Calu3 (cell line): Measurements from ENCODE around the gene SRSF4. TPM values are rescaled to one million over a fixed set of nuclear protein-coding genes. Genes with fewer than 3 reads are reported as not detected.

ENCODE experiments used
- BruUV-seq: library from RNA; stranded (reverse); fragments of 400-500 nt; replicated peaks from 2 replicates; lab custom pipeline; 2021; lab: Mats Ljungman, UMichigan
- CTCF ChIA-PET: fragments of 300-600 bp; sonication (Branson Sonifier 250); formaldehyde crosslinking; loops from one replicate; lab custom pipeline; 2022; ENCODE audit warnings: antibody characterized with exemption; lab: Charles Lee
- DNase-seq: peaks from one replicate; pipeline ENCODE4 v3.0.0; 2022
- H3K27ac Mint-ChIP-seq: one replicate; pipeline ENCODE4 v1.8.0; 2022; ENCODE audit warnings: mixed read lengths; ENCODE audit not compliant: unreplicated experiment
- H3K27me3 Mint-ChIP-seq: one replicate; pipeline ENCODE4 v1.8.0; 2022; ENCODE audit warnings: mixed read lengths; ENCODE audit not compliant: unreplicated experiment
- H3K36me3 Mint-ChIP-seq: one replicate; pipeline ENCODE4 v1.8.0; 2022; ENCODE audit warnings: mild to moderate bottlenecking, moderate library complexity, mixed read lengths; ENCODE audit not compliant: insufficient read depth, unreplicated experiment
- H3K4me1 Mint-ChIP-seq: one replicate; pipeline ENCODE4 v1.8.0; 2022; ENCODE audit warnings: mild to moderate bottlenecking, low read depth, mixed read lengths; ENCODE audit not compliant: unreplicated experiment
- H3K4me3 Mint-ChIP-seq: one replicate; pipeline ENCODE4 v1.8.0; 2022; ENCODE audit warnings: mild to moderate bottlenecking, low read depth, moderate library complexity, mixed read lengths; ENCODE audit not compliant: unreplicated experiment
- H3K9me3 Mint-ChIP-seq: one replicate; pipeline ENCODE4 v1.8.0; 2022; ENCODE audit warnings: low read depth, mixed read lengths; ENCODE audit not compliant: unreplicated experiment
- intact Hi-C: fragments of 100-400 bp; cut with micrococcal nuclease; formaldehyde crosslinking; loops from one replicate; pipeline ENCODE4 v1.10.0; 2022; ENCODE audit not compliant: unreplicated experiment
- total RNA-seq: library from RNA; stranded (reverse); gene quantifications from 2 replicates; pipeline ENCODE4 v1.2.3, GENCODE V29; 2022
- TF ChIP-seq, protein P1 (sequence below): fragments of 200-600 bp; IDR thresholded peaks from one replicate; pipeline ENCODE4 v1.8.0; 2022; ENCODE audit warnings: antibody characterized with exemption; ENCODE audit not compliant: unreplicated experiment

Gene SRSF4
- total RNA-seq, 1 experiment from 2014 or later: 65.4 TPM

DNA sequence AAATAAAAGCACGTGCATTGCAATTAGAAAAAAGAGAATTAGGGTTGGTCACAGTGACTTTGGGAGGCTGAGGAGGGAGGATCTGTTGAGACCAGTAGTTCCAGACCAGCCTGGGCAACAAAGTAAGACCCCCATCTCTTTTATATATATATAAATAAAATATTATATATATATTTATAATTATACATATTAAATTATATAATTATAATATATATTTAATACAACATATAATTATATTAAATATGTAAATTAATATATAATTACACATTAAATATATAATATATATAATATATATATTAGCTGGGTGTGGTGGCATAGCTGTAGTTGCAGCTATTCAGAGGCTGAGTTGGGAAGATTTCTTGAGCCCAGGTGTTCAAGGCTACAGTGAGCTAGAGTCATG lies 81.2 kb downstream of the SRSF4 start:
- intact Hi-C loops: no loop called here
- BruUV-seq: no TSS peak
- Mint-ChIP-seq H3K9me3 (no peaks in the 10 kb centered on the region), H3K27ac (no peak overlapping the region), H3K27me3 (no peaks in the 10 kb centered on the region), H3K4me3 (no peak overlapping the region), H3K36me3 (peaks cover 8% of the 10 kb centered on the region), H3K4me1 (peaks cover under 1% of the 10 kb centered on the region)
- DNase-seq: no peak
- TF ChIP-seq, protein P1, sequence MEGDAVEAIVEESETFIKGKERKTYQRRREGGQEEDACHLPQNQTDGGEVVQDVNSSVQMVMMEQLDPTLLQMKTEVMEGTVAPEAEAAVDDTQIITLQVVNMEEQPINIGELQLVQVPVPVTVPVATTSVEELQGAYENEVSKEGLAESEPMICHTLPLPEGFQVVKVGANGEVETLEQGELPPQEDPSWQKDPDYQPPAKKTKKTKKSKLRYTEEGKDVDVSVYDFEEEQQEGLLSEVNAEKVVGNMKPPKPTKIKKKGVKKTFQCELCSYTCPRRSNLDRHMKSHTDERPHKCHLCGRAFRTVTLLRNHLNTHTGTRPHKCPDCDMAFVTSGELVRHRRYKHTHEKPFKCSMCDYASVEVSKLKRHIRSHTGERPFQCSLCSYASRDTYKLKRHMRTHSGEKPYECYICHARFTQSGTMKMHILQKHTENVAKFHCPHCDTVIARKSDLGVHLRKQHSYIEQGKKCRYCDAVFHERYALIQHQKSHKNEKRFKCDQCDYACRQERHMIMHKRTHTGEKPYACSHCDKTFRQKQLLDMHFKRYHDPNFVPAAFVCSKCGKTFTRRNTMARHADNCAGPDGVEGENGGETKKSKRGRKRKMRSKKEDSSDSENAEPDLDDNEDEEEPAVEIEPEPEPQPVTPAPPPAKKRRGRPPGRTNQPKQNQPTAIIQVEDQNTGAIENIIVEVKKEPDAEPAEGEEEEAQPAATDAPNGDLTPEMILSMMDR: no peak
- CTCF ChIA-PET: no interaction called here

DNA sequence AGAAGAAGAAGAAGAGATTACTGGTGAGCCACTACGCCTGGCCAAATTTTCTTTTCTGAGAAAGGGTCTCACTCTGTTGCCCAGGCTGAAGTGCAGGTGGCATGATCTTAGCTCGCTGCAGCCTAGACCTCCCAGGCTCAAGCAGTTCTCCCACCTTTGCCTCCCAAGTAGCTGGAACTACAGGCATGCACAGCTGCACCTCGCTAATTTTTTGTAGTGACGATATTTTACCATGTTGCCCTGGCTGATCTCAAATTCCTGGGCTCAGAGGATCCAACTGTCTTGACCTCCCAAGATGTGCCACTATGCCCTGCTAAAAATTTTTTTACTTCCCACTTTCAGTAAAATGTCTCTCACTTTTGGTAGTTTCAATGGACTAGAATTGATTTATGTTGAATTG lies 82.4 kb downstream of the SRSF4 start:
- Mint-ChIP-seq H3K27ac (no peak overlapping the region), H3K27me3 (no peaks in the 10 kb centered on the region), H3K36me3 (peaks cover 7% of the 10 kb centered on the region), H3K9me3 (no peaks in the 10 kb centered on the region), H3K4me3 (no peak overlapping the region), H3K4me1 (no peaks in the 10 kb centered on the region)
- CTCF ChIA-PET: interaction anchor here (0.6 kb wide), 1 partner anchor 317 kb away, joined by 6 read pairs; no protein-coding TSS in a partner anchor
- no TSS peak for BruUV-seq
- TF ChIP-seq, protein P1: no peak
- intact Hi-C loops: no loop called here
- no peak for DNase-seq

Other genes starting within 250 kb of the SRSF4 start
- 0.15 TPM in 1 of 2 replicates, not detected in the other for gene TMEM200B, start 58.0 kb downstream of the SRSF4 start, total RNA-seq
- 45.9 and 46.8 TPM in 2 replicates for gene MECR, start 49.0 kb upstream of the SRSF4 start, total RNA-seq
- gene PTPRU, start 54.6 kb upstream of the SRSF4 start, total RNA-seq: 37.9 and 54.5 TPM in 2 replicates